H9 (cell line): ENCODE measurements around the gene LSS. TPM values are rescaled to one million over a fixed set of nuclear protein-coding genes. Genes with fewer than 3 reads are reported as not detected.

Experiments used
- DNase-seq: peaks from one replicate; pipeline ENCODE4 v3.0.0-alpha.2; 2017
- H2AFZ ChIP-seq: one replicate; pipeline ENCODE4 v1.6.1; 2013; ENCODE audit warnings: mild to moderate bottlenecking, low read length, control low read depth, moderate library complexity
- H2AK5ac ChIP-seq: 2 replicates; pipeline ENCODE4 v1.6.1; 2013; ENCODE audit warnings: low read length, control low read depth, mixed read lengths; ENCODE audit not compliant: insufficient read length
- H2BK120ac ChIP-seq: one replicate; pipeline ENCODE4 v1.6.1; 2013; ENCODE audit warnings: low read depth, mild to moderate bottlenecking, low read length, control low read depth, inconsistent platforms; ENCODE audit not compliant: poor library complexity, severe bottlenecking
- H2BK12ac ChIP-seq: 2 replicates; pipeline ENCODE4 v1.6.1; 2013; ENCODE audit warnings: low read length, control low read depth, mixed read lengths, low read depth; ENCODE audit not compliant: insufficient read length
- H2BK15ac ChIP-seq: 2 replicates; pipeline ENCODE4 v1.6.1; 2013; ENCODE audit warnings: low read depth, low read length, control low read depth
- H2BK20ac ChIP-seq: one replicate; pipeline ENCODE4 v1.6.1; 2013; ENCODE audit warnings: low read depth, mild to moderate bottlenecking, low read length, control low read depth, inconsistent platforms; ENCODE audit not compliant: poor library complexity, severe bottlenecking
- H2BK5ac ChIP-seq: 2 replicates; pipeline ENCODE4 v1.6.1; 2013; ENCODE audit warnings: low read length, control low read depth, mixed read lengths; ENCODE audit not compliant: insufficient read length
- H3K14ac ChIP-seq: 2 replicates; pipeline ENCODE4 v1.6.1; 2013; ENCODE audit warnings: low read length, control low read depth; ENCODE audit not compliant: insufficient read depth
- H3K18ac ChIP-seq: 2 replicates; pipeline ENCODE4 v1.6.1; 2013; ENCODE audit warnings: low read depth, mild to moderate bottlenecking, mixed read lengths, low read length, control low read depth; ENCODE audit not compliant: insufficient read length
- H3K23ac ChIP-seq: 2 replicates; pipeline ENCODE4 v1.6.1; 2013; ENCODE audit warnings: low read length, control low read depth, mixed read lengths, low read depth; ENCODE audit not compliant: insufficient read length
- H3K23me2 ChIP-seq: 2 replicates; pipeline ENCODE4 v1.6.1; 2013; ENCODE audit warnings: low read depth, mild to moderate bottlenecking, mixed read lengths, low read length, control low read depth; ENCODE audit not compliant: insufficient read length, poor library complexity, severe bottlenecking
- H3K27ac ChIP-seq: 2 replicates; pipeline ENCODE4 v1.5.1; 2013; ENCODE audit warnings: low read length, control low read depth, mixed read lengths, low read depth; ENCODE audit not compliant: insufficient read length
- H3K27me3 ChIP-seq: 2 replicates; pipeline ENCODE4 v1.6.1; 2013; ENCODE audit warnings: low read length, control low read depth, inconsistent platforms; ENCODE audit not compliant: insufficient read depth
- H3K4ac ChIP-seq: 2 replicates; pipeline ENCODE4 v1.6.1; 2013; ENCODE audit warnings: low read depth, mild to moderate bottlenecking, control low read depth, inconsistent platforms, low read length, moderate library complexity
- H3K4me1 ChIP-seq: 2 replicates; pipeline ENCODE4 v1.6.1; 2013; ENCODE audit warnings: low read length, control low read depth, inconsistent platforms; ENCODE audit not compliant: insufficient read depth
- H3K4me2 ChIP-seq: 2 replicates; pipeline ENCODE4 v1.6.1; 2013; ENCODE audit warnings: low read length, control low read depth, mixed read lengths; ENCODE audit not compliant: insufficient read length, insufficient read depth
- H3K56ac ChIP-seq: 2 replicates; pipeline ENCODE4 v1.6.1; 2013; ENCODE audit warnings: low read depth, mild to moderate bottlenecking, mixed read lengths, low read length, control low read depth; ENCODE audit not compliant: insufficient read length
- H3K79me1 ChIP-seq: 2 replicates; pipeline ENCODE4 v1.6.1; 2013; ENCODE audit warnings: low read depth, mild to moderate bottlenecking, moderate library complexity, low read length, control low read depth, inconsistent platforms; ENCODE audit not compliant: insufficient read depth, poor library complexity, severe bottlenecking
- H3K79me2 ChIP-seq: 2 replicates; pipeline ENCODE4 v1.6.1; 2013; ENCODE audit warnings: low read length, control low read depth, inconsistent platforms; ENCODE audit not compliant: insufficient read depth
- H3K9ac ChIP-seq: 2 replicates; pipeline ENCODE4 v1.6.1; 2013; ENCODE audit warnings: low read length, control low read depth, mixed read lengths; ENCODE audit not compliant: insufficient read length; ENCODE audit errors: extremely low read depth
- H3K9me3 ChIP-seq: one replicate; pipeline ENCODE4 v1.6.1; 2013; ENCODE audit warnings: low read depth, low read length, inconsistent platforms; ENCODE audit not compliant: control insufficient read depth
- H3T11ph ChIP-seq: one replicate; pipeline ENCODE4 v1.6.1; 2013; ENCODE audit warnings: mild to moderate bottlenecking, low read length, control low read depth, inconsistent platforms
- H4K20me1 ChIP-seq: one replicate; pipeline ENCODE4 v1.6.1; 2013; ENCODE audit not compliant: control insufficient read depth, insufficient read length, insufficient read depth
- H4K5ac ChIP-seq: 2 replicates; pipeline ENCODE4 v1.6.1; 2013; ENCODE audit warnings: low read depth, mild to moderate bottlenecking, mixed read lengths, low read length, control low read depth; ENCODE audit not compliant: insufficient read length
- H4K8ac ChIP-seq: replicated peaks from 2 replicates; pipeline ENCODE4 v1.6.1; 2013; ENCODE audit warnings: low read length, control low read depth, mixed read lengths, low read depth; ENCODE audit not compliant: insufficient read length
- H4K91ac ChIP-seq: 2 replicates; pipeline ENCODE4 v1.6.1; 2013; ENCODE audit warnings: low read depth, mild to moderate bottlenecking, moderate library complexity, mixed read lengths, low read length, control low read depth; ENCODE audit not compliant: insufficient read length
- H3K27ac Mint-ChIP-seq, 3 experiments: 2 replicates in 2 of 3; 3 replicates in 1 of 3; pipeline ENCODE4 v1.8.0; 2020 to 2021; ENCODE audit warnings: mixed read lengths in 3 of 3, mild to moderate bottlenecking in 1 of 3, moderate library complexity in 1 of 3
- H3K27me3 Mint-ChIP-seq: 2 replicates; pipeline ENCODE4 v1.8.0; 2021; ENCODE audit warnings: low read depth, mild to moderate bottlenecking, moderate library complexity, mixed read lengths
- H3K36me3 Mint-ChIP-seq, 3 experiments: 2 replicates in 2 of 3; 3 replicates in 1 of 3; pipeline ENCODE4 v1.8.0; 2020 to 2021; ENCODE audit warnings: low read depth in 3 of 3, mixed read lengths in 3 of 3; ENCODE audit not compliant: insufficient read depth in 1 of 3
- H3K4me1 Mint-ChIP-seq, 2 experiments: 2 replicates each; pipeline ENCODE4 v1.8.0; 2020; ENCODE audit warnings: mixed read lengths in 2 of 2
- H3K4me3 Mint-ChIP-seq, 2 experiments: 2 replicates in 1 of 2; 3 replicates in 1 of 2; pipeline ENCODE4 v1.8.0; 2020 to 2021; ENCODE audit warnings: mild to moderate bottlenecking in 2 of 2, mixed read lengths in 2 of 2, moderate library complexity in 1 of 2
- H3K9me3 Mint-ChIP-seq, 2 experiments: 2 replicates in 1 of 2; 3 replicates in 1 of 2; pipeline ENCODE4 v1.8.0; 2020; ENCODE audit warnings: mild to moderate bottlenecking in 2 of 2, mixed read lengths in 2 of 2, moderate library complexity in 1 of 2
- CTCF ChIP-seq: fragments of 200-600 bp; sonication (generic); conservative IDR thresholded peaks from 3 replicates; pipeline ENCODE4 v1.8.0; 2021; ENCODE audit warnings: antibody characterized with exemption, mild to moderate bottlenecking
- WGBS: extraction: QIAGEN DNeasy Blood & Tissue Kit; methylation state at CpG from one replicate; pipeline ENCODE4 v1.1.7; 2013; ENCODE audit warnings: missing lambda C conversion rate, low lambda C conversion rate, mixed read lengths; ENCODE audit not compliant: insufficient read length; ENCODE audit errors: extremely low coverage; 5-methylcytosine and 5-hydroxymethylcytosine counted together
- total RNA-seq: library from RNA; stranded (reverse); gene quantifications from 2 replicates; pipeline ENCODE4 v1.2.1, GENCODE V29; 2021

The LSS gene
- total RNA-seq, 1 experiment from 2014 or later: 69.2 TPM

DNA sequence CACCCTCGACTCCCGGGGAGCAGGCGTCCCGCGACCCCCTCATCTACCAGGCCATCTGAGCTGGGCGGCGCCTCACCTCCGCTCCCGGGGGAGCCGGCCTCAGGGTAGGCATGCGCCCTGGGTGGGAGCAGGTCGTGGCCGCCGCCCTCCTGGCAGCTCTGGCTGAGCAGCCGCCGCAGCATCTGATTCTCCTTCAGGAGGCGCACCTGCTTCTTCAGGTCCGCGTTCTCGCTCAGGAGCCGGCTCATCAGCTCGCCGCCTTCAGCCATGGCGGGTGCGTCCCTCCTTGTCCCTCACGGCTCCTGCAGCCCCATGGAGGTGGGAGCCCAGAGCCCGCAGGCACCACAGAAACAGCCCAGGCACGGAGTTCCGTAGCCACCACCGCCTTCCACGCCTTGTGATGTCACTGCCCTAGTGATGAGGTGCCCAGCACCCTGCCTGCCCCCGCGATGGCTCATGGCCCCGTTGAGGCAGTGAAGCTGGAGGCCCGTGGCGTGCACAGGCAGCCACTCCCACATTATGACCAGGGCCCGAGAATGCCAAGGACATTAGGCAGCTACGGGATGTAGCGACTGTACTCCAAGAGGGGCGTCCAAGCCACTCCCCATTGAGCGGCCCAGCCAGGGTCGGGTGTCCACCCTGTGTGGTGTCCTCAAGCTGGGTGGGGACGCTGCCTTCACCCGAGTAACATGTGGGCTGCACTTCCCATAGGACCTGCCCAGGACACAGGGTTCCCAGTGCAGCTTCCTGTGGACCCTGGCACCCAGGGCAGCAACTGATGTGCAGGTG, 45.8 kb downstream of the LSS start:
- no peak overlapping the region for H3K27ac ChIP-seq

More for the DNA sequence above, 45.8 kb downstream of the LSS start:
- H3K4ac ChIP-seq: no peak overlapping the region
- no peak overlapping the region for H2BK5ac ChIP-seq
- H3K23ac ChIP-seq: no peak overlapping the region
- H3K27ac Mint-ChIP-seq: peak overlapping the region in 1 of 3 experiments; percentile 55; a peak in 2 of 7 replicates
- no peaks in the 10 kb centered on the region for H3K9me3 ChIP-seq
- no peak overlapping the region; the same call in 1 of the 2 replicates for H3K14ac ChIP-seq
- no peak overlapping the region for H4K5ac ChIP-seq
- H3K27me3 Mint-ChIP-seq: no peaks in the 10 kb centered on the region
- TF ChIP-seq CTCF: peak; percentile 24; the same call in 1 of the 3 replicates
- no peak overlapping the region for H2BK120ac ChIP-seq
- no peak overlapping the region for H2AFZ ChIP-seq
- H3K9ac ChIP-seq: no peak overlapping the region
- peaks cover under 1 to 1% of the 10 kb centered on the region in 2 experiments; a peak in 2 of 5 replicates for H3K9me3 Mint-ChIP-seq
- H3K23me2 ChIP-seq: peaks cover 7% of the 10 kb centered on the region
- no peak overlapping the region for H3K56ac ChIP-seq
- H4K8ac ChIP-seq: no peak overlapping the region
- H3T11ph ChIP-seq: no peak overlapping the region
- H4K91ac ChIP-seq: no peak overlapping the region
- H3K4me1 Mint-ChIP-seq: peaks cover 20 to 22% of the 10 kb centered on the region in 2 experiments
- H3K36me3 Mint-ChIP-seq: peaks cover 4 to 7% (median 7%) of the 10 kb centered on the region in 3 experiments; a peak in 6 of 7 replicates
- peak; percentile 37 for DNase-seq
- no peak overlapping the region for H2BK15ac ChIP-seq
- no peaks in the 10 kb centered on the region; the same call in 1 of the 2 replicates for H3K4me1 ChIP-seq
- no peak overlapping the region for H2BK12ac ChIP-seq
- no peaks in the 10 kb centered on the region for H3K79me1 ChIP-seq
- H2BK20ac ChIP-seq: no peak overlapping the region
- no CpG with 5 or more reads among the region's 44 CpGs for WGBS
- no peak overlapping the region for H3K18ac ChIP-seq
- H3K4me3 Mint-ChIP-seq: peak overlapping the region; percentile 67 to 81
- no peaks in the 10 kb centered on the region for H4K20me1 ChIP-seq
- H3K79me2 ChIP-seq: no peaks in the 10 kb centered on the region; the same call in 1 of the 2 replicates
- H3K4me2 ChIP-seq: no peak overlapping the region
- H3K27me3 ChIP-seq: no peaks in the 10 kb centered on the region
- no peak overlapping the region for H2AK5ac ChIP-seq
